ENCODE data around the gene TTC28. TPM values are rescaled to one million over a fixed set of nuclear protein-coding genes. Genes with fewer than 3 reads are reported as not detected.
"Not testable (repeated sequence)": the region's sequence is repeated elsewhere in the genome, so short reads cannot be mapped to it uniquely, and the experiment has no call there.

TTC28 gene
- total RNA-seq, 3 donors from 2014 or later = 9.6 to 32.3 (median 13.2) TPM

DNA sequence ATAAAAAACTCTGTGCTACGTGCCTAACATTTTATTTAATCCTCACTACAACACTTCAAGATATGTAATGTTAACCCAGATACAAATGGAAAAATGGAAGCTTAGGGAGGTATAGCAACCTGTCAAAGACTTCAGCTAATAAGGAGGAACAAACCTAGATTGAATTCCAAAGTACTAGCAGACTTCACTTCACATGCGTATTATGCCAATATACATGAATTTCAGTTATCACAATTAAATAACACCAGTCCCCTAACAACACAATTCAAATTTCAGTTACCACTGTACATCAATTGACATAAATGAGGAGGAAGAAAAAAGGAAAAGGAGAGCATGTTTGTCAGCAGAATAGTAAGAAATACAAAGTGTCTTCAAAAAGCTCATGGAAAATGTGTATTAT, 60.4 kb downstream of the TTC28 start:
- Histone ChIP-seq H3K36me3 (ENCODE audit: low read depth) (no peaks in the 10 kb centered on the region), H3K4me1 (ENCODE audit: low read depth) (no peaks in the 10 kb centered on the region), H3K9me3 (no peaks in the 10 kb centered on the region), H3K4me3 (no peak overlapping the region)
- TF ChIP-seq, protein P1, sequence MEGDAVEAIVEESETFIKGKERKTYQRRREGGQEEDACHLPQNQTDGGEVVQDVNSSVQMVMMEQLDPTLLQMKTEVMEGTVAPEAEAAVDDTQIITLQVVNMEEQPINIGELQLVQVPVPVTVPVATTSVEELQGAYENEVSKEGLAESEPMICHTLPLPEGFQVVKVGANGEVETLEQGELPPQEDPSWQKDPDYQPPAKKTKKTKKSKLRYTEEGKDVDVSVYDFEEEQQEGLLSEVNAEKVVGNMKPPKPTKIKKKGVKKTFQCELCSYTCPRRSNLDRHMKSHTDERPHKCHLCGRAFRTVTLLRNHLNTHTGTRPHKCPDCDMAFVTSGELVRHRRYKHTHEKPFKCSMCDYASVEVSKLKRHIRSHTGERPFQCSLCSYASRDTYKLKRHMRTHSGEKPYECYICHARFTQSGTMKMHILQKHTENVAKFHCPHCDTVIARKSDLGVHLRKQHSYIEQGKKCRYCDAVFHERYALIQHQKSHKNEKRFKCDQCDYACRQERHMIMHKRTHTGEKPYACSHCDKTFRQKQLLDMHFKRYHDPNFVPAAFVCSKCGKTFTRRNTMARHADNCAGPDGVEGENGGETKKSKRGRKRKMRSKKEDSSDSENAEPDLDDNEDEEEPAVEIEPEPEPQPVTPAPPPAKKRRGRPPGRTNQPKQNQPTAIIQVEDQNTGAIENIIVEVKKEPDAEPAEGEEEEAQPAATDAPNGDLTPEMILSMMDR (IDR thresholded peaks at IDR 0.05) = no peak
- DNase-seq (no peak), ATAC-seq (no peak)
- intact Hi-C loops (cut with DNase I, micrococcal nuclease) = no loop called here

DNA sequence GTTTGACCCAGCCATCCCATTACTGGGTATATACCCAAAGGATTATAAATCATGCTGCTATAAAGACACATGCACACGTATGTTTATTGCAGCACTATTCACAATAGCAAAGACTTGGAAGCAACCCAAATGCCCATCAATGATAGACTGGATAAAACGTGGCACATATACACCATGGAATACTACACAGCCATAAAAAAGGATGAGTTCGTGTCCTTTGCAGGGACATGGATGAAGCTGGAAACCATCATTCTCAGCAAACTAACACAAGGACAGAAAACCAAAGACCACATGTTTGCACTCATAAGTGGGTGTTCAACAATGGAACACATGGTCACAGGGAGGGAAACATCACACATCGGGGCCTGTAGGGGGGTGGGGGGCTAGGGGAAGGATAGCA, 64.2 kb downstream of the TTC28 start:
- H3K36me3 ChIP-seq (ENCODE audit: low read depth); intact Hi-C loops (cut with DNase I, micrococcal nuclease); H3K4me3 ChIP-seq; H3K4me1 ChIP-seq (ENCODE audit: low read depth); ATAC-seq; DNase-seq; H3K9me3 ChIP-seq: not testable (repeated sequence)

DNA sequence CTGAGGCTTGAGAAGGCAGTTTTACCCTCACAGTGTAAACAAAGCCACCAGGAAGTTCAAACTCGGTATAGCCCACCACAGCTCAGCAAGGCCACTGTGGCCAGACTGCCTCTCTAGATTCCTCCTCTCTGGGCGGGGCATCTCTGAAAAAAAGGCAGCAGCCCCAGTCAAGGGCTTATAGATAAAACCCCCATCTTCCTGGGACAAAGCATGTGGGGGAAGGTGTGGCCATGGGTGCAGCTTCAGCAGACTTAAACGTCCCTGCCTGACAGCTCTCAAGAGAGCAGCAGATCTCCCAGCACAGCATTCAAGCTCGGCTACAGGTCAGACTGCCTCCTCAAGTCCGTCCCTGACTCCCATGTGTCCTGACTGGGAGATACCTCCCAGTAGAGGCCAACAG, 69.7 kb downstream of the TTC28 start:
- no peak for DNase-seq
- intact Hi-C loops (cut with DNase I, micrococcal nuclease) = loop anchor here in 1 of 2 donors (10.0 kb wide), 1 partner anchor 215 kb away; no protein-coding TSS in a partner anchor
- H3K36me3 ChIP-seq (ENCODE audit: low read depth) = no peaks in the 10 kb centered on the region
- H3K9me3 ChIP-seq = no peaks in the 10 kb centered on the region
- ATAC-seq = no peak
- no peak overlapping the region for H3K4me3 ChIP-seq
- TF ChIP-seq, protein P1 (IDR thresholded peaks at IDR 0.05) = no peak
- H3K4me1 ChIP-seq (ENCODE audit: low read depth) = no peaks in the 10 kb centered on the region

DNA sequence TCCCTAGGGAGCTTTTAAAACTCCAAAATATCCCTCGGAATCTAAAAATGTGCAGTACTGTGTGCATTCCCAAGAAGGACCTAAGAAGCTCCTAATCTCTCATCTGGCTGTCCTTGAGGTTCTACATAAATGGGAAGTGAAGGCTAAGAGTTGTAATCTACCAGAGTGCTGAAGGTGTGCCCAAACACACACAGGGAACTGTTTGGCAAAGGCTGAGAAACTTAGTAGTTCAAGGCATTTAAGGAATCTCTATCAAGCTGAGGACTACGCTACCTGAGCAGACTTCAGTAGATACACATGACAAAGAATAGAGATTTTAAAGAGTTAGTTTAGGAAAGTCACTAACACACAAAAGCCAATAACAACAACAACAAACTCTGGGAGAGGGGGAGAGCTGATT, 71.1 kb downstream of the TTC28 start:
- no peak overlapping the region for H3K4me3 ChIP-seq
- ATAC-seq = no peak
- TF ChIP-seq, protein P1 (IDR thresholded peaks at IDR 0.05) = no peak
- no peak for DNase-seq
- H3K4me1 ChIP-seq (ENCODE audit: low read depth) = no peaks in the 10 kb centered on the region
- intact Hi-C loops (cut with DNase I, micrococcal nuclease) = loop anchor here in 1 of 2 donors (10.0 kb wide), 1 partner anchor 216 kb away; no protein-coding TSS in a partner anchor
- no peaks in the 10 kb centered on the region for H3K36me3 ChIP-seq (ENCODE audit: low read depth)
- H3K9me3 ChIP-seq = no peaks in the 10 kb centered on the region

DNA sequence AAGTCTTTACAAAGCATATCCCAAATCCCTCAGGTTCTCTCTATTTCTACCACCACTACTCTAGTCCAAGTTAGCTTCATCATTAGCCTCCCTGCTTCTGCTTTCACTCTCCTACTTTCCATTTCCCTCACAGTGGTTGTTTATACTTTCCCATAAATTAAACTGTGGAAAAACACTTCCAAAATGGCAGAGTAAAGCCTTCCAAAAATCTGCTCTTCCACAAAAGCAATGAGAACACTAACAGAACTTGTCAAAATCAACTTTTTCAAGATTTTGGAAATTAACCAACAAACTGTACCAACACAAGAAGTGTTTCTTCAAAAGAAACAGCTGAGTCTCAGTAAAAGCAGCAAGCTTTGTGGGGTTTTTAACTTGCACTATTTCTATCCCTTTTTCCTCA, 71.8 kb downstream of the TTC28 start:
- intact Hi-C loops (cut with DNase I, micrococcal nuclease) = loop anchor here in 1 of 2 donors (10.0 kb wide), 1 partner anchor 217 kb away; no protein-coding TSS in a partner anchor
- no peaks in the 10 kb centered on the region for H3K36me3 ChIP-seq (ENCODE audit: low read depth)
- TF ChIP-seq, protein P1 (IDR thresholded peaks at IDR 0.05) = no peak
- ATAC-seq = no peak
- H3K9me3 ChIP-seq = no peaks in the 10 kb centered on the region
- no peak for DNase-seq
- no peaks in the 10 kb centered on the region for H3K4me1 ChIP-seq (ENCODE audit: low read depth)
- H3K4me3 ChIP-seq = no peak overlapping the region

DNA sequence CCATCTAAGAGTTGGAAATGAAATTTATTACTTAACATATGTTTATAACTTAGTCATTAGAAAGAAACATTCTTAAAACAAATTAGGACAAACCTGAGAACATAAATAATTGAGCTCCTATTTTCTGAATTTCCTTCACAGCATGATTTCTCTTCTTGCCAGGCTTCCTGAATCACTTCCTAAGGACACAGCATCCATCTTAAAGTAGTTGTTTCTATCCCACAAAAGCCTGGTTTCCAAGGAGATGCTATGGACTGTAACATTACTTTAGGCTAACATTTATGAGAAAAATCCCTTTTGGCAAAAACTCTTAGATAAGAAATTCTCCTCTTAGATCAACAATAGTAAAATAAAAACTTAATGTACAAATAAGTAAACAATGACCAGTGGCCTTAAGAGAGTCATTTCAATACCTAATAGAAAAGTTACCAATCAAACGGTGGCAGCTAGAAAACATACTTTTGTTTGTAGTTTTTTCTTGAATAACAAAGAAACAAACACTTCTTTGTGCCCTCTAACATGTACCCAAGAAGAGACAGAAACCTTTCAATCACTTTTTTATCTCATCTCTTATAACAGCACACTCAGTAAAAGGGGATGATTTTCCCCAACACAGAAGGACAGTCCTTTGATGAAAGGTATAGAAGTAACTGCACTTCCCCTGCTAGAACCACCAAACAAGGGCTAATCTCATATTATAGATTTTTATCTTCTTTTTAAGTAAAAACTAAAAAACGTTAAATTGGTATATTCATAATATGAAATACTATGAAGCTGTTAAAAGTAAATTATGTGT, 74.5 kb downstream of the TTC28 start:
- intact Hi-C loops (cut with DNase I, micrococcal nuclease) = loop anchor here (5.0 to 10.0 kb wide), 2 partner anchors 220 to 227 kb away; no protein-coding TSS in a partner anchor

More for the DNA sequence above, 74.5 kb downstream of the TTC28 start:
- no peaks in the 10 kb centered on the region for H3K4me1 ChIP-seq (ENCODE audit: low read depth)
- DNase-seq (no peak), ATAC-seq (no peak)
- H3K4me3 ChIP-seq = no peak overlapping the region
- H3K36me3 ChIP-seq (ENCODE audit: low read depth) = no peaks in the 10 kb centered on the region
- H3K9me3 ChIP-seq = no peaks in the 10 kb centered on the region
- TF ChIP-seq, protein P1 (IDR thresholded peaks at IDR 0.05) = no peak

Data from mucosa of descending colon (tissue), 3 donors.